22Rv1 (cell line): ENCODE data around the gene TRIML2.

Source experiments
- H3K27ac ChIP-seq: fragments of 450-650 bp; 2 replicates; pipeline ENCODE4 v1.5.1; 2017
- ZFX ChIP-seq: fragments of 450-650 bp; IDR thresholded peaks from 2 replicates; pipeline ENCODE4 v1.6.1; 2017; ENCODE audit warnings: antibody characterized with exemption, borderline replicate concordance
- TF ChIP-seq, protein P1 (sequence below): fragments of 450-650 bp; IDR thresholded peaks from 2 replicates; pipeline ENCODE4 v1.5.1; 2017; ENCODE audit warnings: mild to moderate bottlenecking

Gene TRIML2

DNA sequence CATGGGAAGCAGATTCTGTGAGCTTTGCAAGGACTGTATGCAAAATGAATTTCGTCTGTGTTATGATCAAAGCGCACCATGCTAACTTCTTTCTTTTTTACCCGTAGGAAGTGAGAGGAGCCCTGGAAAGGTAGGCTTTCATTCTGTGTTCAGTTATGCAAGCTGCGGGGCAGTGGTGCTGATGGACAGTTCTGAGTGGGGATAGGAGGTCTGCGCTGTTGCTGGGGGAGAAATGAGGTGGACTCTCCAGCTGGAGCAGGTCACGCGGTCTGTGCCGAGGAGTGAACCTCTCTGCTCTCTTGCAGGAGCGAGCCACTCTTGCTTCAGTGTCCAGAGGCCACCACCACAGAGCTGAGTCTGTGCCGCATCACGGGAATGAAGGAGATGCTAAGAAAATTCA is 34.3 kb upstream of the TRIML2 start:
- H3K27ac ChIP-seq = no peak overlapping the region
- TF ChIP-seq, protein P1, sequence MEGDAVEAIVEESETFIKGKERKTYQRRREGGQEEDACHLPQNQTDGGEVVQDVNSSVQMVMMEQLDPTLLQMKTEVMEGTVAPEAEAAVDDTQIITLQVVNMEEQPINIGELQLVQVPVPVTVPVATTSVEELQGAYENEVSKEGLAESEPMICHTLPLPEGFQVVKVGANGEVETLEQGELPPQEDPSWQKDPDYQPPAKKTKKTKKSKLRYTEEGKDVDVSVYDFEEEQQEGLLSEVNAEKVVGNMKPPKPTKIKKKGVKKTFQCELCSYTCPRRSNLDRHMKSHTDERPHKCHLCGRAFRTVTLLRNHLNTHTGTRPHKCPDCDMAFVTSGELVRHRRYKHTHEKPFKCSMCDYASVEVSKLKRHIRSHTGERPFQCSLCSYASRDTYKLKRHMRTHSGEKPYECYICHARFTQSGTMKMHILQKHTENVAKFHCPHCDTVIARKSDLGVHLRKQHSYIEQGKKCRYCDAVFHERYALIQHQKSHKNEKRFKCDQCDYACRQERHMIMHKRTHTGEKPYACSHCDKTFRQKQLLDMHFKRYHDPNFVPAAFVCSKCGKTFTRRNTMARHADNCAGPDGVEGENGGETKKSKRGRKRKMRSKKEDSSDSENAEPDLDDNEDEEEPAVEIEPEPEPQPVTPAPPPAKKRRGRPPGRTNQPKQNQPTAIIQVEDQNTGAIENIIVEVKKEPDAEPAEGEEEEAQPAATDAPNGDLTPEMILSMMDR = no peak
- no peak for TF ChIP-seq ZFX

DNA sequence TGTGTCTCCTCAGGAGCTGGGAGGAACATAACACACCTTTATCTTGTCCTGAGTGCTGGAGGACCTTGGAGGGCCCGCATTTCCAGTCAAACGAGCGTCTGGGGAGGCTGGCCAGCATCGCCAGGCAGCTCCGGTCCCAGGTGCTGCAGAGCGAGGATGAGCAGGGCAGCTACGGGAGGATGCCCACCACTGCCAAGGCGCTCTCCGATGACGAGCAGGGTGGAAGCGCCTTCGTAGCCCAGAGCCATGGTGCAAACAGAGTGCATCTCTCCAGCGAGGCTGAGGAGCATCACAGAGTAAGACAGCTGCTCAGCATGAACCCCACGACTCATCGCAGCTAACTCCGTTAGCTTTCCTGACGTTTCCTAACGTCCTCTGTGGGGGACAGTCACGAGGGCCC is 30.3 kb upstream of the TRIML2 start:
- TF ChIP-seq ZFX = no peak
- TF ChIP-seq, protein P1 = no peak
- H3K27ac ChIP-seq = no peak overlapping the region

DNA sequence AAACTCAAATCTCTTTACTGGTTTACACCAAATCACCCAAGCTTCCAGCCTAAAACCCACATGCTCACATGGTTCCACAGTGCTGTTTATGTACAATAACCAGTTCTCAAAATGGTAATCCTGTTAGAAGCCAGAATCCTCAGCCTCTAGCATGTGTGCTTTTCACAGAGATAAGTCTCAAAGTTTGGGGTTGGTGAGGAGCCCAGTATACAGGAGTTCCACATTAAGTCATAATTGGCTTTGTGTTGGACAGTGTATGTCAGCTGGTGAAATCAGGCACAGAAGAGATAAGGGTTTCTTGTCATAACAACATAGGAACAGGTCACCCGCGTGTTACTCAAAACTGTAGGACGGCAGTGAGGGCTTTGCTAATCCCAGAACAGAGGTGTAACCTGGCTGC is 29.7 kb upstream of the TRIML2 start, which contains the start of gene TRIML1:
Gene TRIML1 (plus strand): TSS at position 301 of the 400 bp plus-strand sequence. CDS start 118 bp downstream, outside the sequence.
- no peak within 1 kb of the TSS for H3K27ac ChIP-seq
- TF ChIP-seq, protein P1 = no peak
- TF ChIP-seq ZFX = no peak

DNA sequence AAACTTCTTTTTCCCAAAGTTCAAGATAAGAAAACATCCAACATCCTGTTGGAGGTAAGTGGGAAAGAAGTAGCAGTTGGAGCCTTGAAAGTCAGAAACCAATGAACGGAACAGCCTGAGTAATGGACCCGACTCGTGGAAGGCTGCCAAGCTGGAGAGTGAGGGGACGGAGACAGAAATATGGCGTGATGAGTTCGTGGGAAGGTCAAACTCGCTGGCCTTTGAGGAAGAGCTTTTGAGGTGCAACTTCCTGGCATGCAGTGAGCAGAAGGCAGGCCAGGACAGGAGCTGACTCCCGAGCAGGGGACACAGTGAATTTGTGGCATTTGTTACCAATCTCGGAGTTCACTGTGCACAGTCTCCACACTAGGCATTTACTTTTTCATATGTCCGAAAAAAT is 28.8 kb upstream of the TRIML2 start:
- TF ChIP-seq ZFX = no peak
- TF ChIP-seq, protein P1 = no peak
- no peak overlapping the region for H3K27ac ChIP-seq

DNA sequence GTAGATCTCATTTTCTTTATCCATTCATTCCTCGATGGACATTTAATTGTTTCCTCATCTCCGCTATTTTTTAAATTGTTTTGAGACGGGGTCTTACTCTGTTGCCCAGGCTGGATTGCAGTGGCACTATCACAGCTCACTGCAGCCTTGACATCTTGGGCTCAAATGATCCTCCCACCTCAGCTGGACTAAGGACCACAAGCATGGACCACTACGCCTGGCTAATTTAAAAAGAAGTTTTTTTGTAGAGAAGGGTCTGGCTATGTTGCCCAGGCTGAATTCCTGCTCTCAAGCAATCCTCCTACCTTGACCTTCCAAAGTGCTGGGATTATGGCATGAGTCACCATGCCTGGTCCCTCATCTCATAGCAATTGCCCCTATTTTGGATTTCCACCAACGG is 22.8 kb upstream of the TRIML2 start:
- TF ChIP-seq, protein P1 = no peak
- TF ChIP-seq ZFX = no peak
- no peak overlapping the region for H3K27ac ChIP-seq

DNA sequence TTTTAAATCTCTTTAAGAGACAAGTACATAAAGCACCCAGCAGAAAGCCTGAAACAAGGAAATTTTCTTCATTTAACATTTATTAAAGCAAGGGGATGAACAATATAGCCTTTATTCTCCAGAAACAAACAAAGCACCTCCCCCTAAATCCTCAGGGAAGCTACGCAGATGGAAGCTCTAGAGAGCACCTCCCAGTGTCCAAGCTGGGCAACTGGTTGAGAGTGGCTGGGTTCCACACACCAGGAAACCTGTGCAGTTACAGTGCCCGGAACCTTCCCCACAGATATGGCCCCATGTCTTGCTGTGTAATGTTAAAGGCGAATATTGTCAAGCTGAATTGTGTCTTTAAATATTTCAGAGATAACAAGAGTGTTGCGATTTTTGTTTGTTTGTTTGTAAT is 21.0 kb upstream of the TRIML2 start:
- no peak overlapping the region for H3K27ac ChIP-seq
- TF ChIP-seq, protein P1 = 0 out of 2 replicates have a peak, but pooled peaks have one; percentile 4
- no peak for TF ChIP-seq ZFX

DNA sequence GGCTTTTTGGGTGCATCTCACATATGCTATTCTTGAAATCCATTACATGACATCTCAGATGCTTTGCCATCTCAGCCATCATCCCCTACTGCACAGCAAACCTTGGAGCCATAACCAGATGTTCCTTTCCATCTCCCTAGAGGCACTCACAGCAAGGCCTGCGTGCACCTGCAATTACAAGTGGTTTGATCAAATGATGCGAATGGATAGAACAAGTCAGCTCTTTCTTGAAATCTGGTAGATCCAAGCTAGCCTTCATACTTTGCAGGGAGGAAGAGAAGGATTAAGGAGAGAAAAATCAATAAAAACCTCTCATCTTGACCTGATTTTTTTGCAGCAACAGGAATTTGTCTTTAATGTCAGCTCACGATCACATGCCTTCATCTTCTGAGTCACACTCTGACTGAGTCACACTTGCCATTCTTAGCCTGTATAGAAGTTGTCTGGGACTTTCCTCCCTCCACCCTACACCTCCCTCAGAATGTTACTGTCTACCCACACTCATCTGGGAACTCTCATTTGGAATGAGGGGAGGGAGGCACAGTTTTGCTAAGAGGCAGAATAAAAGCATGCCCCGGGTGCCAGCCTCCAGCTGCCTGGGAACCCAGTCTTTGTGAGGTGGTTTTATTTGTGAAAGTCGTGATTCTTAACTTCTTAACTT is 17.9 kb upstream of the TRIML2 start:
- H3K27ac ChIP-seq = no peak overlapping the region
- TF ChIP-seq ZFX = no peak
- TF ChIP-seq, protein P1 = no peak
